OCI-LY7 (cell line): ENCODE results near the gene PITPNC1.

Experiments used
- CTCF ChIP-seq: fragments of 200-600 bp; sonication (generic); conservative IDR thresholded peaks from 2 replicates; pipeline ENCODE4 v1.5.1; 2014; ENCODE audit warnings: mild to moderate bottlenecking, antibody characterized with exemption, low read length, moderate library complexity, mixed read lengths
- EZH2phosphoT487 ChIP-seq: fragments of 200-600 bp; sonication (generic); IDR thresholded peaks from 2 replicates; pipeline ENCODE4 v1.6.1; 2018; ENCODE audit warnings: low read depth, borderline replicate concordance, mild to moderate bottlenecking, mixed run types, antibody characterized with exemption, low read length, moderate library complexity, mixed read lengths

GRCh38 chr17:67514998-67515397, 137.9 kb downstream of the PITPNC1 start:
- no peak for TF ChIP-seq CTCF
- TF ChIP-seq EZH2phosphoT487, result no peak
